Astrocyte (in vitro differentiated cells and primary cell): ENCODE measurements around the gene SERPINB6.

ENCODE experiments used
- CTCF ChIP-seq: IDR thresholded peaks from 2 replicates; pipeline ENCODE4 v1.5.1; 2011; ENCODE audit warnings: low read depth, mild to moderate bottlenecking, inconsistent platforms, low read length, moderate library complexity; ENCODE audit not compliant: insufficient read depth
- EZH2 ChIP-seq: IDR thresholded peaks from 2 replicates; pipeline ENCODE4 v1.6.1; 2012; ENCODE audit warnings: mild to moderate bottlenecking, low read length, inconsistent platforms; ENCODE audit not compliant: insufficient read depth

- no peak for TF ChIP-seq CTCF
- no peak for TF ChIP-seq EZH2
These were observed 40.2 kb upstream of the SERPINB6 start for GRCh38 chr6:3011592-3011991.
